Thyroid gland (tissue), 4 donors: ENCODE results near the gene HPS4. TPM values are rescaled to one million over a fixed set of nuclear protein-coding genes. Genes with fewer than 3 reads are reported as not detected.
A peak's percentile ranks its signal among the peaks of the same experiment; 100 is the strongest.

Source experiments
- DNase-seq, 2 donors: peaks; one replicate each; pipeline ENCODE4 v3.0.0-alpha.2; 2019
- H3K27ac ChIP-seq, 3 donors: fragments of 200-600 bp; sonication (generic); 1 replicate in 2 of 3; 2 replicates in 1 of 3; pipeline ENCODE4 v1.5.1; 2016 to 2019; ENCODE audit warnings: mild to moderate bottlenecking in 1 of 3, moderate library complexity in 1 of 3
- H3K27me3 ChIP-seq: fragments of 200-600 bp; sonication (generic); one replicate; pipeline ENCODE4 v1.5.1; 2019
- H3K36me3 ChIP-seq, 2 donors: fragments of 200-600 bp; sonication (generic); one replicate each; pipeline ENCODE4 v1.5.1; 2016 to 2019
- H3K4me1 ChIP-seq, 2 donors: fragments of 200-600 bp; sonication (generic); one replicate each; pipeline ENCODE4 v1.5.1; 2017 to 2019
- H3K4me3 ChIP-seq, 3 donors: fragments of 200-600 bp; sonication (generic); replicated peaks in 1 of 3; 1 replicate in 2 of 3; 2 replicates in 1 of 3; pipeline ENCODE4 v1.5.1; 2016; ENCODE audit warnings: mild to moderate bottlenecking in 1 of 3
- H3K9me3 ChIP-seq: fragments of 200-600 bp; sonication (generic); one replicate; pipeline ENCODE4 v1.5.1; 2017
- POLR2A ChIP-seq, 2 donors: fragments of 450-650 bp; IDR thresholded peaks; one replicate each; pipeline ENCODE4 v1.6.1; 2017; ENCODE audit warnings: antibody characterized with exemption in 2 of 2, mild to moderate bottlenecking in 2 of 2, moderate library complexity in 1 of 2
- WGBS, 2 donors: methylation state at CpG; one replicate each; pipeline ENCODE4 v1.1.5; 2017; 5-methylcytosine and 5-hydroxymethylcytosine counted together
- intact Hi-C: fragments of 100-400 bp; cut with DNase I; formaldehyde crosslinking; loops from one replicate; pipeline ENCODE4 v1.15.1; 2023
- total RNA-seq, 4 donors: library from RNA; depleted of rRNA; stranded (reverse); fragments of >200 nt; gene quantifications; one replicate each; pipeline ENCODE4 v1.2.3, GENCODE V29; 2016
- TF ChIP-seq, protein P1 (sequence below), 6 experiments: fragments of 200-600 bp in 3 of 6; fragments of 450-650 bp in 3 of 6; sonication (generic) in 3 of 6; IDR thresholded peaks; one replicate each; pipeline ENCODE4 v1.5.1; 2016 to 2019; ENCODE audit warnings: antibody characterized with exemption in 6 of 6, mild to moderate bottlenecking in 2 of 6, inconsistent platforms in 1 of 6, moderate library complexity in 1 of 6

The HPS4 gene
- total RNA-seq, 4 donors from 2014 or later, result 27.4 to 51.8 (median 39.1) TPM

- H3K4me1 ChIP-seq, result peaks cover 0 to 9% of the 10 kb centered on the region in 2 donors
- WGBS, 2 donors, result 79 to 80% methylated on average over 2 of the region's 2 CpGs
- no peaks in the 10 kb centered on the region for H3K27me3 ChIP-seq
- no peak overlapping the region for H3K27ac ChIP-seq
- no peak for TF ChIP-seq POLR2A (IDR thresholded peaks at IDR 0.05)
- TF ChIP-seq, protein P1, sequence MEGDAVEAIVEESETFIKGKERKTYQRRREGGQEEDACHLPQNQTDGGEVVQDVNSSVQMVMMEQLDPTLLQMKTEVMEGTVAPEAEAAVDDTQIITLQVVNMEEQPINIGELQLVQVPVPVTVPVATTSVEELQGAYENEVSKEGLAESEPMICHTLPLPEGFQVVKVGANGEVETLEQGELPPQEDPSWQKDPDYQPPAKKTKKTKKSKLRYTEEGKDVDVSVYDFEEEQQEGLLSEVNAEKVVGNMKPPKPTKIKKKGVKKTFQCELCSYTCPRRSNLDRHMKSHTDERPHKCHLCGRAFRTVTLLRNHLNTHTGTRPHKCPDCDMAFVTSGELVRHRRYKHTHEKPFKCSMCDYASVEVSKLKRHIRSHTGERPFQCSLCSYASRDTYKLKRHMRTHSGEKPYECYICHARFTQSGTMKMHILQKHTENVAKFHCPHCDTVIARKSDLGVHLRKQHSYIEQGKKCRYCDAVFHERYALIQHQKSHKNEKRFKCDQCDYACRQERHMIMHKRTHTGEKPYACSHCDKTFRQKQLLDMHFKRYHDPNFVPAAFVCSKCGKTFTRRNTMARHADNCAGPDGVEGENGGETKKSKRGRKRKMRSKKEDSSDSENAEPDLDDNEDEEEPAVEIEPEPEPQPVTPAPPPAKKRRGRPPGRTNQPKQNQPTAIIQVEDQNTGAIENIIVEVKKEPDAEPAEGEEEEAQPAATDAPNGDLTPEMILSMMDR (IDR thresholded peaks at IDR 0.05), result no peak
- intact Hi-C loops, result no loop called here
- H3K9me3 ChIP-seq, result no peaks in the 10 kb centered on the region
- H3K36me3 ChIP-seq, result no peaks in the 10 kb centered on the region
- no peak overlapping the region for H3K4me3 ChIP-seq
- DNase-seq, result no peak
Observed at GRCh38 chr22:26430600-26430999, 53.0 kb downstream of the HPS4 start.

- 12% methylated on average over 28 to 29 of the region's 50 CpGs for WGBS, 2 donors
- no peaks in the 10 kb centered on the region for H3K9me3 ChIP-seq
- H3K27me3 ChIP-seq, result no peaks in the 10 kb centered on the region
- H3K4me1 ChIP-seq, result peaks cover 0 to 9% of the 10 kb centered on the region in 2 donors
- H3K27ac ChIP-seq, result no peak overlapping the region
- intact Hi-C loops, result no loop called here
- DNase-seq, result no peak
- no peaks in the 10 kb centered on the region for H3K36me3 ChIP-seq
- peak overlapping the region in 1 of 3 donors; percentile 37 for H3K4me3 ChIP-seq
- no peak for TF ChIP-seq POLR2A (IDR thresholded peaks at IDR 0.05)
- TF ChIP-seq, protein P1 (IDR thresholded peaks at IDR 0.05), result no peak
Observed at GRCh38 chr22:26429458-26430286, 53.9 kb downstream of the HPS4 start.

- Histone ChIP-seq H3K4me1 (peaks cover 0 to 9% of the 10 kb centered on the region in 2 donors), H3K36me3 (no peaks in the 10 kb centered on the region), H3K4me3 (peak within 1 kb of the TSS in 2 of 3 donors; percentile 6 to 48), H3K27me3 (no peaks in the 10 kb centered on the region), H3K27ac (peak within 1 kb of the TSS in 2 of 3 donors; percentile 25 to 30), H3K9me3 (no peaks in the 10 kb centered on the region)
- TF ChIP-seq, protein P1 (IDR thresholded peaks at IDR 0.05), result peak in 1 of 6 experiments; percentile 19
- peak; percentile 8 to 43 for TF ChIP-seq POLR2A (IDR thresholded peaks at IDR 0.05)
- DNase-seq, result peak; percentile 64 to 69
- 1% methylated on average over 39 to 48 of the region's 96 CpGs for WGBS, 2 donors
- intact Hi-C loops, result no loop called here
Observed at GRCh38 chr22:26428515-26429457, 54.8 kb downstream of the HPS4 start, which contains the start of gene ASPHD2. ASPHD2 (plus strand) TSS chr22:26429260; CDS start chr22:26433616, 4,356 bp downstream.

DNA sequence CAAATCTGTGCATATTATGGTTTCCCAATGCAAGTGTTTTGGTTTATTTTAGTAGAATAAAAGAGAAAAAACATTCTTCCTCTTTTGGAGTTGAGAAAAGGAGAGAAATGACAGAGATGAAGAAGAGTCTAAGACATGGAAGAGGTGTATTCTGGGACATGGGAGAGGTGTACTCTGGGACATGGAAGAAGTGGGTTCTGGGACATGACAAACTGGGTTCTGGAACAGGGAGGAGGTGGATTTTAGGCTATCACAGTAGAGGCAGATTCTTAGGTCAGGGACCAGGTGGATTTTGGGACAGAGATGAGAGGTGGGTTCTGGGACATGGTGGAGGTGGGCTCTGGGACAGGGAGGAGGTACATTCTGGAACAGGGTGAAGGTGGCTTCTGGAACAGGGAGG, 56.7 kb downstream of the HPS4 start:
- H3K27ac ChIP-seq, result no peak overlapping the region
- H3K36me3 ChIP-seq, result no peaks in the 10 kb centered on the region
- no peak for DNase-seq
- H3K4me1 ChIP-seq, result peaks cover 0 to 9% of the 10 kb centered on the region in 2 donors
- intact Hi-C loops, result no loop called here
- no peak for TF ChIP-seq POLR2A (IDR thresholded peaks at IDR 0.05)
- TF ChIP-seq, protein P1 (IDR thresholded peaks at IDR 0.05), result no peak
- no peaks in the 10 kb centered on the region for H3K9me3 ChIP-seq
- H3K27me3 ChIP-seq, result no peaks in the 10 kb centered on the region
- no peak overlapping the region for H3K4me3 ChIP-seq
